Stimulated activated CD8-positive, alpha-beta memory T cell treated with anti-CD3 and anti-CD28 coated beads, Interleukin-2, amount 100 ng/mL, for 48 hours (primary cell): ENCODE results near the gene AMY1A.
"Not testable (repeated sequence)": the region's sequence is repeated elsewhere in the genome, so short reads cannot be mapped to it uniquely, and the experiment has no call there.

Experiments
- DNase-seq, 2 donors: peaks; one replicate each; pipeline ENCODE4 v3.0.0-alpha.2; 2020; ENCODE audit warnings: low read depth in 2 of 2

Gene AMY1A

DNA sequence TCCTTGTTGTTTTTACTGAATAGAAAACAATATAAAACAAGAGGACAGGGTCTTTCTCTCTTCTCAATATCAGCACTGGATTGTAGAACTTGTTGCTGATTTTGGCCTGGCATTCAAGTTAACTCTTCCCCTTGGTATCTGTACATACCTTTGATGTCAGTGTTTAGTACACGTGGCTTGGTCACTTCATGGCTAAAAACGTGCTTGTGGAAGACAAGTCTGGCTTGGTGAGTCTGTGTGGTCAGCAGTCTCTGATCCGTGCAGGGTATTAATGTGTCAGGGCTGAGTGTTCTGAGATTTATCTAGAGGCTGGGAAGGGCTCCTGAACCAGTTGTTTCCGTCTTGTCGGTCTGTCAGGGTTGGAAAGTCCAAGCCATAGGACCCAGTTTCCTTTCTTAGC is at the start of gene AMY1A:
Gene AMY1A (plus strand): TSS at position 301 of the 400 bp plus-strand sequence. CDS start 571 bp downstream, outside the sequence.
- DNase-seq: not testable (repeated sequence)

DNA sequence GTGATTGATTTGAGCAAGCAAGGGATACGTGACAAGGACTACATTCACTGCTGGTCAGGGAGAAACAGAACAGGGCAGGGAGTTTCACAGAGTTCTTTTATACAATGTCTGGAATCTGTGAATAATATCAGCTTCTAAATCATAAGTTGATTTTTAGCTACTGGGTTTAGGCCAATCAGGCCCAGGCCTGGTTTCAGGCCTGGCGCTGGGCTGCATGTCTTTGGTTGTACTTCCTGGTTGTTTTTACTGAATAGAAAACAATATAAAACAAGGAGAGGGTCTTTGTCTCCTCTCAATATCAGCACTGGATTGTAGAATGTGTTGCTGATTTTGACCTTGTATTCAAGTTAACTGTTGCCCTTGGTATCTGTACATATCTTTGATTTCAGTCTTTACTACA is 39.2 kb upstream of the AMY1A start:
- DNase-seq: no peak

DNA sequence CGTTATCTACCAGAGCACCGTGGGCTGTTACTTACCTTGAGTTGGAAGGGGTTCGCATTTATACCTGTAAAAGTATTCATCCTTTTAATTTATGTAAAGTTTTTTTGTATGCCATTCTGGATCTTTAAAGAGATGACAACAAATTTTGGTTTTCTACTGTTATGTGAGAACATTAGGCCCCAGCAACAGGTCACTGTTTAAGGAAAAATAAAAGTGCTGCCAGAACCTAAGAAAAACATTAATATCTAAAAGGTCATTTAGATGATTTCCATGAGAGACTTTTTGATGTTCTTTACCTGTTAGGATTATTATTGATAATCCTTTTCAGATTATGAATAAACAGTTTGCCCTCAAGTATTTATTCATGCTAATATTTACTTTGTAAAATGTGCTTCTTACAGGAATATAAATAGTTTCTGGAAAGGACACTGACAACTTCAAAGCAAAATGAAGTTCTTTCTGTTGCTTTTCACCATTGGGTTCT is 38.5 kb upstream of the AMY1A start, which contains the start of gene AMY2A:
Gene AMY2A (plus strand): TSS at position 434 of the 484 bp plus-strand sequence. CDS start 14 bp downstream, at position 448.
- not testable (repeated sequence) for DNase-seq

DNA sequence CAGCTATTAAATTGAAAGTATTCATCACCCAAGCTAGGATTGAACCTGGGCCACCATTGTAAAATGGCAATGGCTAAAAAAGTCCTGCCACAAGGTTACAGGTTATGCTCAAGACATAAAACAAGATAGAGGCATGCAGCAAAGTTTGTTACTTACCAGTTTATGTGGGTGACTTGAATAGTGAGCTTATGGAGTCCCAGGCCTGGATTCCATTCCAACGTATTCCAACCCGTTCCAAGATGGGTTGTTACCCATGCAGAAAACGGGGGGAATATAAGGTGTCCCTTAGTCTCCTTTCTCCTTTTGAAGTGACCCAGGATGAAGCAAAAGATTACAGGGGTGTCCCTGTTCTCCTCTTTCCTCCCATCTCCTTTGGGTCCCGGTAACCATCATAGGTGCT is 28.1 kb upstream of the AMY1A start:
- not testable (repeated sequence) for DNase-seq

DNA sequence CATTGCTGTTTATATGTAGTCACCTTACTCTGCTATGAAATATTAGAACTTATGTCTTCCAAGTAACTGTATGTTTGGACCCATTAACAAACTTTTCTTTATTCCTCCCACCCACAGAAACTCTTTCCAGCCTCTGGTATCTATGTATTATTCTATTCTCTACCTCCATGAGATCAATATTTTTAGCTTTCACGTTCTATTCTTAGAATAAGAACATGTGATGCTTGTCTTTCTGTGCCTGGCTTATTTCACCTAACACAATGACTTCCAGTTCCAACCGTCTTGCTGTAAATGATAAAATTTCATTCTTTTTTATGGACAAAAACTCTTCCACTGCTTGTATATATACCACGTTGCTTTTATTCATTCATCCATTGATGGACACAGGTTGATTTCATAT is 14.4 kb upstream of the AMY1A start:
- not testable (repeated sequence) for DNase-seq

DNA sequence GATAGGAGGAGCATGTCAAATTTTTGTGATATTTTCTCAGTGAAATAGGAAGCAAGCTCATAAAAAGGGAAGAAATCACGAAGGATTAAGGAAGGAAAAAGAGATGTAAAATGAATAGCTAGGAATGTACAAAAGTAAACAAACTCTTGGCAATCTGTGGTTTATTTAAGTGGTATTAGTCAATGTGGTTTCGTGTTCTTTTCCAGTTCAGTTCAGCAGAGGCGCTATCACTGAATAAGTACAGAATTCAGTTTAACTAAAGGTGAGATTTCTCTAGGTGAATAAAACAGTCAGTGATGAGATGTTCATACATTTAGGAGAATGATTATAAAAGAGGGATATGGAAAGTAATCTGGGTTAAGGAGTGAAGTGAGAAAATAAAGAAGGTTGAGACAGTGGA is 11.7 kb upstream of the AMY1A start:
- not testable (repeated sequence) for DNase-seq

DNA sequence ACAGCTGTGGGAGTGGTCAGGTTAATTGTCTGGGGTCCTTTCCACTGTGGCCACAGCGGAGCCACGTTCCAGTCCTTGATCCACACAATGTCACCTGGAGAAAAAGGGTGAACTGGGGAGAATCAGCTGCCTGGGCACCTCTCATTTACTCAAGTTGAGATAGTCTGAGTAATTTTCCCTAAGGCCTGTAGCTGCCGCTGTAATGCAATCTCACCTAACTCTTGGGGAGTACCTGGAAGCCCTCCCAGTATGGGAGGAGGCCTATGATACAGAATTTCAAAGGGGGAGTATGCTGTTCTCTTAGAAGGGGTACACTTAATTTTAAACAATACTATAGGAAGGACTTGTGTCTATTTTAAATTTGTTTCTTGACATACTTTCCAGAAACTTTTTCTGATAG is 5.3 kb upstream of the AMY1A start:
- not testable (repeated sequence) for DNase-seq

DNA sequence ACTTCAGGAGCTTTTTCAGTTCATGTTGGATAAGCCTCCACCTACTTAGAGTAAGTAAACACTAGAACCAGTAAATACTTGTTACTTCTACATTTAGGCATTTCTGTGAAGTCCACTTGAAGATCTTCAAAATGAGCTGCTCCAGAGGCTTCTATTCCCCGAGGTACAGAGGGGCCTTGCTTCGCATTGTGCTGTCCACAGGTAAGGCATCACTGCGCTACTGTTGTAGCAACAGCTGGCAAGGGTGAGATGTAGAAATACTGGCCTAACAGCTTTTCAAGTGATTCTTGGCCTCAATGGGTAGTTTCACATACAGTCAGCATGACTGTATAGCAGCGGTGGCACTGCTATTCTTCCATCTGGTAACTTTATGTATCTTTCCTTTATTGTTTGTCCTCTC is 4.7 kb upstream of the AMY1A start:
- not testable (repeated sequence) for DNase-seq

DNA sequence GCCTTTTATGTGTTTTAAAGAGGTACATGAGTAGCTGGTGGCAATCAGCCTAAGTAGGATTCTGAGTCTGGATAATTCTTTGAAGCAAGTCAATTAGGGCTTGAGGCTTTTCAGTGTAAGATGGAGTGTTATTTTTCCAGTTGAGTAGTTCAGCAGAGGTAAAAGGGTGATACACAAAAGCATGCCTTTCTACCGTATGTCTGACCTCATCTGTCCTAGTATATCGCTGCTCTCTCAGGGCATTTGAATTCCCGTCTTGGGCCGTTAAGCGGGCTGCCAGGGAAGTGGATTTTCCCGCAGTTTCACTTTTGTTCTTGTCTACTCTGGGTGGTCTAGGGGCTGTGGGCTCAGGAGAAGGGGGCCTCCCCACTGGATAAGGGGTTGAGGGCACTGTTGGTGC is 1.4 kb upstream of the AMY1A start:
- DNase-seq: not testable (repeated sequence)

DNA sequence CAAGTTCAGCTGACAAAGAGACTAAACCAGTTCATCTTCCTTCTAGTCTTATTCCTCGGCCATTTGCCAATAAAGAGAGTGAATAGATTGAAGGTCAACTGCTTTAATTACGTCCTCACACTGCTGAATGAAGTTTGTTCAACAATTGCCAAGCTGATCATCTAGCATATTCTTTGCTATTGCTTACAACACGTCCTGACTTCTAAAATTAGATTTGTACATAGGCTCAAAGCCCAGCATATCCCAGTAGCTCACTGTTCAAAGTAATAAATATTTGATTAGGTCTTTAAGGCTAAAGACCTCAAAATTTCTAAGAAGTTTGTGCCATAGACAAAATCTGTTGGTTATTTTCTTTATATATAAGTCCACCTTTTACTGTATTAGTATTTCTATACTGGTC is 20.8 kb downstream of the AMY1A start:
- DNase-seq: not testable (repeated sequence)

DNA sequence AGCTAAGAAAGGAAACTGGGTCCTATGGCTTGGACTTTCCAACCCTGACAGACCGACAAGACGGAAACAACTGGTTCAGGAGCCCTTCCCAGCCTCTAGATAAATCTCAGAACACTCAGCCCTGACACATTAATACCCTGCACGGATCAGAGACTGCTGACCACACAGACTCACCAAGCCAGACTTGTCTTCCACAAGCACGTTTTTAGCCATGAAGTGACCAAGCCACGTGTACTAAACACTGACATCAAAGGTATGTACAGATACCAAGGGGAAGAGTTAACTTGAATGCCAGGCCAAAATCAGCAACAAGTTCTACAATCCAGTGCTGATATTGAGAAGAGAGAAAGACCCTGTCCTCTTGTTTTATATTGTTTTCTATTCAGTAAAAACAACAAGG is 40.5 kb downstream of the AMY1A start, which contains the start of gene AMY1B:
Gene AMY1B (minus strand): TSS at position 101 of the 400 bp plus-strand sequence. CDS start 571 bp downstream, outside the sequence.
- not testable (repeated sequence) for DNase-seq

DNA sequence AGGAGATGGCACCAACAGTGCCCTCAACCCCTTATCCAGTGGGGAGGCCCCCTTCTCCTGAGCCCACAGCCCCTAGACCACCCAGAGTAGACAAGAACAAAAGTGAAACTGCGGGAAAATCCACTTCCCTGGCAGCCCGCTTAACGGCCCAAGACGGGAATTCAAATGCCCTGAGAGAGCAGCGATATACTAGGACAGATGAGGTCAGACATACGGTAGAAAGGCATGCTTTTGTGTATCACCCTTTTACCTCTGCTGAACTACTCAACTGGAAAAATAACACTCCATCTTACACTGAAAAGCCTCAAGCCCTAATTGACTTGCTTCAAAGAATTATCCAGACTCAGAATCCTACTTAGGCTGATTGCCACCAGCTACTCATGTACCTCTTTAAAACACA is 41.9 kb downstream of the AMY1A start:
- not testable (repeated sequence) for DNase-seq

DNA sequence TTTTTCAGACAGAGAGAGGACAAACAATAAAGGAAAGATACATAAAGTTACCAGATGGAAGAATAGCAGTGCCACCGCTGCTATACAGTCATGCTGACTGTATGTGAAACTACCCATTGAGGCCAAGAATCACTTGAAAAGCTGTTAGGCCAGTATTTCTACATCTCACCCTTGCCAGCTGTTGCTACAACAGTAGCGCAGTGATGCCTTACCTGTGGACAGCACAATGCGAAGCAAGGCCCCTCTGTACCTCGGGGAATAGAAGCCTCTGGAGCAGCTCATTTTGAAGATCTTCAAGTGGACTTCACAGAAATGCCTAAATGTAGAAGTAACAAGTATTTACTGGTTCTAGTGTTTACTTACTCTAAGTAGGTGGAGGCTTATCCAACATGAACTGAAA is 45.1 kb downstream of the AMY1A start:
- not testable (repeated sequence) for DNase-seq

DNA sequence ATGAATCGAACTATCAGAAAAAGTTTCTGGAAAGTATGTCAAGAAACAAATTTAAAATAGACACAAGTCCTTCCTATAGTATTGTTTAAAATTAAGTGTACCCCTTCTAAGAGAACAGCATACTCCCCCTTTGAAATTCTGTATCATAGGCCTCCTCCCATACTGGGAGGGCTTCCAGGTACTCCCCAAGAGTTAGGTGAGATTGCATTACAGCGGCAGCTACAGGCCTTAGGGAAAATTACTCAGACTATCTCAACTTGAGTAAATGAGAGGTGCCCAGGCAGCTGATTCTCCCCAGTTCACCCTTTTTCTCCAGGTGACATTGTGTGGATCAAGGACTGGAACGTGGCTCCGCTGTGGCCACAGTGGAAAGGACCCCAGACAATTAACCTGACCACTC is 45.7 kb downstream of the AMY1A start:
- DNase-seq: not testable (repeated sequence)

DNA sequence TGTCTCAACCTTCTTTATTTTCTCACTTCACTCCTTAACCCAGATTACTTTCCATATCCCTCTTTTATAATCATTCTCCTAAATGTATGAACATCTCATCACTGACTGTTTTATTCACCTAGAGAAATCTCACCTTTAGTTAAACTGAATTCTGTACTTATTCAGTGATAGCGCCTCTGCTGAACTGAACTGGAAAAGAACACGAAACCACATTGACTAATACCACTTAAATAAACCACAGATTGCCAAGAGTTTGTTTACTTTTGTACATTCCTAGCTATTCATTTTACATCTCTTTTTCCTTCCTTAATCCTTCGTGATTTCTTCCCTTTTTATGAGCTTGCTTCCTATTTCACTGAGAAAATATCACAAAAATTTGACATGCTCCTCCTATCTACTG is 52.1 kb downstream of the AMY1A start:
- not testable (repeated sequence) for DNase-seq

DNA sequence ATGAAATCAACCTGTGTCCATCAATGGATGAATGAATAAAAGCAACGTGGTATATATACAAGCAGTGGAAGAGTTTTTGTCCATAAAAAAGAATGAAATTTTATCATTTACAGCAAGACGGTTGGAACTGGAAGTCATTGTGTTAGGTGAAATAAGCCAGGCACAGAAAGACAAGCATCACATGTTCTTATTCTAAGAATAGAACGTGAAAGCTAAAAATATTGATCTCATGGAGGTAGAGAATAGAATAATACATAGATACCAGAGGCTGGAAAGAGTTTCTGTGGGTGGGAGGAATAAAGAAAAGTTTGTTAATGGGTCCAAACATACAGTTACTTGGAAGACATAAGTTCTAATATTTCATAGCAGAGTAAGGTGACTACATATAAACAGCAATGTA is 54.8 kb downstream of the AMY1A start:
- DNase-seq: not testable (repeated sequence)
